Vagina (tissue), 2 donors: Measurements from ENCODE around the gene PPP2R3C. TPM values are rescaled to one million over a fixed set of nuclear protein-coding genes. Genes with fewer than 3 reads are reported as not detected.

Experiments used
- DNase-seq, 2 donors: peaks; one replicate each; pipeline ENCODE4 v3.0.0-alpha.2; 2017; ENCODE audit errors: extremely low spot score in 2 of 2
- H3K27ac ChIP-seq: fragments of 200-600 bp; sonication (generic); one replicate; pipeline ENCODE4 v1.5.1; 2019
- H3K27me3 ChIP-seq: fragments of 200-600 bp; sonication (generic); one replicate; pipeline ENCODE4 v1.5.1; 2019
- H3K36me3 ChIP-seq, 2 donors: fragments of 200-600 bp; sonication (generic); one replicate each; pipeline ENCODE4 v1.5.1; 2017 to 2019
- H3K4me1 ChIP-seq: fragments of 200-600 bp; sonication (generic); one replicate; pipeline ENCODE4 v1.5.1; 2019
- H3K4me3 ChIP-seq, 2 donors: fragments of 200-600 bp; sonication (generic); 1 replicate in 1 of 2; 2 replicates in 1 of 2; pipeline ENCODE4 v1.5.1; 2016 to 2019
- H3K9me3 ChIP-seq: fragments of 200-600 bp; sonication (generic); one replicate; pipeline ENCODE4 v1.5.1; 2019
- CTCF ChIP-seq, 3 experiments: fragments of 450-650 bp in 2 of 3; fragments of 200-600 bp in 1 of 3; sonication (generic) in 1 of 3; IDR thresholded peaks; one replicate each; pipeline ENCODE4 v1.5.1; 2017 to 2019; ENCODE audit warnings: antibody characterized with exemption in 3 of 3, mild to moderate bottlenecking in 2 of 3, moderate library complexity in 2 of 3
- POLR2A ChIP-seq, 2 donors: fragments of 450-650 bp; IDR thresholded peaks; one replicate each; pipeline ENCODE4 v1.6.1; 2017; ENCODE audit warnings: antibody characterized with exemption in 2 of 2, mild to moderate bottlenecking in 2 of 2, moderate library complexity in 2 of 2
- POLR2AphosphoS5 ChIP-seq, 2 donors: sonication (generic); formaldehyde crosslinking; IDR thresholded peaks; one replicate each; pipeline ENCODE4 v1.9.0; 2017; ENCODE audit warnings: antibody characterized with exemption in 2 of 2, mild to moderate bottlenecking in 2 of 2, low read depth in 1 of 2; ENCODE audit not compliant: insufficient read depth in 1 of 2
- intact Hi-C: fragments of 100-400 bp; cut with DNase I; formaldehyde crosslinking; loops from one replicate; pipeline ENCODE4 v1.15.1; 2023
- total RNA-seq: library from RNA; depleted of rRNA; stranded (reverse); fragments of >200 nt; gene quantifications from one replicate; pipeline ENCODE4 v1.2.3, GENCODE V29; 2016

The PPP2R3C gene
- total RNA-seq, 1 donor from 2014 or later: 14.5 TPM

DNA sequence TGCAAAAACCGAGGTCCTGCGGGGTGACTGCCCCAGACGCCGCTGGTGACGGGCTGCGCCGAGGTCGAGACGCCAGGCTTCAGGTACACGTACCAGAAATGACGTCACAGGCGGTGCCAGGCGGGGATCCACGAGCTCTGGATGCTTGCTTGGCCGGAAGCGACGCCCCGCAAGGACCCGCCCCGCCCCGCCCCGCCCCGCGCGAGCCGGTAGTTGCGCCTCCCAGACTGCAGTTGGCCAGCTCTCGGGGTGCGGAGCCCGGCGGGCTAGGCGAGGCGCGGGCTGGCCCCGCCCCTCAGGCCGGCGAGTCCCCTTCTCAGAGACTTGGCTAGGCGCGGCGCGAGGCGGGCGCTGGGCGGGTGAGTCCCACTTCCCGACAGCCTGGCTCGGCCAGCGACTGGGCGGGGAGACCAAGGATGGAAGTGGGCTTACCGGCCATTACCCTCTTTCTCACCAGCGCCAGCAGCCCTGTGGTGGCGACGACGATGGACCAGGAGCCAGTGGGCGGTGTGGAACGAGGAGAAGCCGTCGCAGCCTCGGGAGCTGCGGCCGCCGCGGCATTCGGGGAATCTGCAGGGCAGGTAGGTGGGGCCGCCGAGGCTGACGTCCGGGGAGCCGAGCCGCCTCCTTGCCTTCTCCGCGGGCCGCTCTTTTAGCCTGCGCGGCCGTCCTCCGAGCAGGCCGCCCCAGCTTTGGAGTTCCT, 75.6 kb downstream of the PPP2R3C start, which contains the start of gene FAM177A1:
TSS of gene FAM177A1 (plus strand) at position 225 of the 703 bp plus-strand sequence. CDS start at position 417, 192 bp downstream.
- intact Hi-C loops: loop anchor here (2.0 to 10.0 kb wide), 4 partner anchors 63 to 249 kb away; partner anchors contain the start of genes BAZ1A, PPP2R3C, PRORP and PSMA6
- Histone ChIP-seq H3K4me3 (peak within 1 kb of the TSS; percentile 77 to 79), H3K9me3 (no peaks in the 10 kb centered on the region), H3K27me3 (no peaks in the 10 kb centered on the region), H3K4me1 (peaks cover 31% of the 10 kb centered on the region), H3K27ac (peak within 1 kb of the TSS; percentile 88), H3K36me3 (no peaks in the 10 kb centered on the region)
- peak; percentile 98 to 99 for DNase-seq
- TF ChIP-seq CTCF (IDR thresholded peaks at IDR 0.05) (no peak), POLR2AphosphoS5 (IDR thresholded peaks at IDR 0.05; ENCODE audit: insufficient read depth in 1 of 2, low read depth in 1 of 2) (peak; percentile 83 to 97), POLR2A (IDR thresholded peaks at IDR 0.05) (peak; percentile 29 to 80)

DNA sequence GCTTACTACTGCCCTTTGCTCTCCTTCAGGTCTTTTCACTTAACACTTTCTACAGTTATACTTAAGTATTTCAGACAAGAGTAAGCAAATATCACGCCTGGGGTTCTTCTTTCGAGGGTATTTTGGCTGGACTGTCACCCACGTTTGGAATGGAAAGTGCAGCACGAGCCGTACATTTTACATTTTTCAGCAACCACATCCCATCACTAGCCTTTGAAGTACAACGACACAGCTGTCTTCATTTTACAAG, 76.1 kb downstream of the PPP2R3C start:
- no peak for DNase-seq
- intact Hi-C loops: loop anchor here (2.0 to 10.0 kb wide), 4 partner anchors 63 to 249 kb away; partner anchors contain the start of genes BAZ1A, PPP2R3C, PRORP and PSMA6
- H3K9me3 ChIP-seq: no peaks in the 10 kb centered on the region
- peaks cover 27% of the 10 kb centered on the region for H3K4me1 ChIP-seq
- TF ChIP-seq POLR2A (IDR thresholded peaks at IDR 0.05) (peak in 1 of 2 donors; percentile 41), CTCF (IDR thresholded peaks at IDR 0.05) (no peak)
- H3K27ac ChIP-seq: peak overlapping the region; percentile 88
- no peaks in the 10 kb centered on the region for H3K36me3 ChIP-seq
- no peaks in the 10 kb centered on the region for H3K27me3 ChIP-seq
- peak overlapping the region; percentile 77 to 79 for H3K4me3 ChIP-seq

- no peak for DNase-seq
- intact Hi-C loops: loop anchor here (5.0 to 10.0 kb wide), 3 partner anchors 77 to 250 kb away; partner anchors contain the start of genes BAZ1A, PPP2R3C, PRORP and PSMA6
- H3K4me3 ChIP-seq: peak overlapping the region; percentile 77 to 79
These were observed 76.6 kb downstream of the PPP2R3C start for GRCh38 chr14:35044939-35045797.

DNA sequence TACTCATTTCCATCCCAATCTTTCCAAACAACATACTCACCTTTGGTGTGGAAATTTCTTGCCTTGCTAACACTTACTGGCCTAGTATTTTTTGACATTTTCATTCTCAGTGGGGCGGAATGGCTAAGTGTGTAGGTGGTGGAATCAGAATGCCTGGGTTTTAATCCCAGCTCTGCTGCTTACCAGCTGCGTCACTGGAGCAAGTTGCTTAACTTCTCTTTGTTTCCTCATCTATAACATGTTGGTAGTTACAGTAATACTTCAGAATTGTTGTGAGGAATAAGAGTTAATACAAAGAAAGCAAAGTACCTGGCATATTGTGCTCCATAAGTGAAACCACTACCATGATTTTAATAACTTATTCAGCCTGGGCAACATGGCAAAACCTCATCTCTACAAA, 78.7 kb downstream of the PPP2R3C start:
- Histone ChIP-seq H3K27me3 (no peaks in the 10 kb centered on the region), H3K9me3 (no peaks in the 10 kb centered on the region), H3K27ac (no peak overlapping the region), H3K36me3 (no peaks in the 10 kb centered on the region), H3K4me1 (peaks cover 13% of the 10 kb centered on the region), H3K4me3 (no peak overlapping the region)
- TF ChIP-seq POLR2AphosphoS5 (IDR thresholded peaks at IDR 0.05; ENCODE audit: insufficient read depth in 1 of 2, low read depth in 1 of 2): no peak
- TF ChIP-seq CTCF (IDR thresholded peaks at IDR 0.05): no peak
- no peak for TF ChIP-seq POLR2A (IDR thresholded peaks at IDR 0.05)
- intact Hi-C loops: loop anchor here (10.0 kb wide), 1 partner anchor 252 kb away; the partner anchor contains the start of gene PSMA6
- no peak for DNase-seq

More at GRCh38 chr14:35044939-35045797, 76.6 kb downstream of the PPP2R3C start:
- H3K27ac ChIP-seq: peak overlapping the region; percentile 88
- H3K9me3 ChIP-seq: no peaks in the 10 kb centered on the region
- H3K36me3 ChIP-seq: no peaks in the 10 kb centered on the region
- H3K27me3 ChIP-seq: no peaks in the 10 kb centered on the region
- H3K4me1 ChIP-seq: peaks cover 22% of the 10 kb centered on the region
- TF ChIP-seq POLR2AphosphoS5 (IDR thresholded peaks at IDR 0.05; ENCODE audit: insufficient read depth in 1 of 2, low read depth in 1 of 2): no peak
- no peak for TF ChIP-seq CTCF (IDR thresholded peaks at IDR 0.05)
- TF ChIP-seq POLR2A (IDR thresholded peaks at IDR 0.05): no peak
